ENCODE results near the gene SCN5A. TPM values are rescaled to one million over a fixed set of nuclear protein-coding genes. Genes with fewer than 3 reads are reported as not detected.
A peak's percentile ranks its signal among the peaks of the same experiment; 100 is the strongest.

Gene SCN5A
- total and polyA plus RNA-seq, 2 of the 8 experiments (the other 6 are each of a cell fraction or from before 2014, with no cell fraction given): 4.8 to 11.4 TPM

GRCh38 chr3:38580450-38581382 is 68.8 kb downstream of the SCN5A start:
- POLR2A ChIA-PET (ENCODE audit: partially characterized antibody): interaction anchor here (0.7 to 1.1 kb wide), 2 partner anchors 15 to 32 kb away, joined by 3 to 4 read pairs; no protein-coding TSS in a partner anchor
- Histone ChIP-seq H2BK5ac (ENCODE audit: low read depth, low read length) (no peak overlapping the region), H2AK5ac (ENCODE audit: low read depth, low read length) (no peak overlapping the region), H3K4me1 (replicated peaks in 1 of 4; ENCODE audit: control insufficient read depth in 3 of 4, insufficient read depth in 4 of 4, low read length in 3 of 4) (peaks cover 0 to 13% (median 0%) of the 10 kb centered on the region in 4 experiments; a peak in 2 of 7 replicates), H4K8ac (ENCODE audit: extremely low read depth, insufficient read depth, low read length) (no peak overlapping the region), H2BK20ac (ENCODE audit: low read length) (no peak overlapping the region), H3K4ac (replicated peaks; ENCODE audit: insufficient read length, low read depth, low read length) (no peak overlapping the region), H2BK15ac (ENCODE audit: low read length) (no peak overlapping the region), H3K9me3 (ENCODE audit: insufficient read depth in 2 of 2, low read depth in 1 of 2, low read length in 1 of 2) (no peaks in the 10 kb centered on the region), H3K18ac (ENCODE audit: extremely low read depth, low read length) (no peak overlapping the region), H3K27me3 (replicated peaks in 1 of 4; ENCODE audit: control insufficient read depth in 3 of 4, extremely low read depth in 1 of 4, insufficient read depth in 3 of 4, low read length in 3 of 4) (no peaks in the 10 kb centered on the region; a peak in 2 of 7 replicates), H2BK12ac (ENCODE audit: low read depth, low read length) (no peak overlapping the region), H3K4me3 (ENCODE audit: extremely low read depth in 1 of 4, insufficient read depth in 2 of 4, low read depth in 3 of 4, low read length in 4 of 4) (no peak overlapping the region), H4K20me1 (replicated peaks in 1 of 2; ENCODE audit: control insufficient read depth in 1 of 2, insufficient read depth in 2 of 2, low read length in 2 of 2) (no peaks in the 10 kb centered on the region), H3K27ac (ENCODE audit: low read depth, low read length) (no peak overlapping the region), H4K5ac (ENCODE audit: insufficient read length, low read depth, low read length) (no peak overlapping the region), H2BK120ac (replicated peaks; ENCODE audit: low read depth, low read length) (no peak overlapping the region), H3K14ac (ENCODE audit: insufficient read length) (no peak overlapping the region), H4K91ac (replicated peaks; ENCODE audit: insufficient read length, low read length) (no peak overlapping the region), H3K79me2 (ENCODE audit: control insufficient read depth in 1 of 2, insufficient read depth in 2 of 2, low read length in 2 of 2) (no peaks in the 10 kb centered on the region), H3K23ac (ENCODE audit: insufficient read length) (no peak overlapping the region), H3K79me1 (ENCODE audit: low read depth, low read length) (no peaks in the 10 kb centered on the region), H3K56ac (replicated peaks; ENCODE audit: insufficient read length, low read depth, low read length) (no peak overlapping the region), H3K4me2 (ENCODE audit: insufficient read depth in 1 of 2, low read depth in 2 of 2, low read length in 2 of 2) (no peak overlapping the region), H3K36me3 (ENCODE audit: control insufficient read depth in 2 of 4, insufficient read depth in 4 of 4, low read length in 3 of 4) (0 out of 8 replicates have a peak, but pooled peaks cover 0 to 2% (median 0%) of the 10 kb centered on the region in 4 experiments), H2AFZ (ENCODE audit: low read length) (no peak overlapping the region), H3K9ac (replicated peaks in 1 of 4; ENCODE audit: extremely low read depth in 1 of 4, low read depth in 3 of 4, low read length in 3 of 4) (no peak overlapping the region), H3K23me2 (ENCODE audit: low read depth, low read length) (peaks cover 2% of the 10 kb centered on the region; the same call in 1 of the 2 replicates)
- TF ChIP-seq TAF7 (optimal IDR thresholded peaks at IDR 0.05; ENCODE audit: borderline replicate concordance, low read depth, low read length) (no peak), BRCA1 (IDR thresholded peaks at IDR 0.05; ENCODE audit: low read depth, low read length) (no peak)
- FAIRE-seq (no peak), DNase-seq (ENCODE audit: low read depth in 1 of 2, low spot score in 2 of 2) (peak in 1 of 2 experiments; percentile 36)
- CTCF ChIA-PET (ENCODE audit: partially characterized antibody): interaction anchor here (0.5 to 2.0 kb wide), 4 partner anchors 9 to 105 kb away, joined by 3 to 7 read pairs (median 4); no protein-coding TSS in a partner anchor
- 92% methylated on average over 16 of the region's 21 CpGs; no CpG with 5 or more reads in 1 of the 2 experiments for WGBS, 2 experiments (ENCODE audit: extremely low coverage in 1 of 2, insufficient coverage in 1 of 2, insufficient read length in 1 of 2, insufficient replicate concordance in 2 of 2, low coverage in 1 of 2, low lambda C conversion rate in 2 of 2, missing lambda C conversion rate in 1 of 2)
